Stimulated activated CD4-positive, alpha-beta T cell treated with anti-CD3 and anti-CD28 coated beads, Interleukin-4, amount 100 ng/mL, for 48 hours (primary cell): ENCODE results near the gene JAK1.

Source experiments
- DNase-seq, 2 donors: peaks; one replicate each; pipeline ENCODE4 v3.0.0-alpha.2; 2020; ENCODE audit warnings: low read depth in 2 of 2

Gene JAK1

GRCh38 chr1:64892576-64893573 is 73.5 kb downstream of the JAK1 start:
- DNase-seq = no peak

GRCh38 chr1:64891448-64891825 is 74.9 kb downstream of the JAK1 start:
- no peak for DNase-seq

- no peak for DNase-seq
Measured at GRCh38 chr1:64890699-64891447, 75.5 kb downstream of the JAK1 start.

- DNase-seq = no peak
Measured at GRCh38 chr1:64887689-64888217, 78.6 kb downstream of the JAK1 start.

- DNase-seq = no peak
Measured at GRCh38 chr1:64886877-64887276, 79.5 kb downstream of the JAK1 start.

- DNase-seq = no peak
Measured at GRCh38 chr1:64885648-64886047, 80.7 kb downstream of the JAK1 start.

- no peak for DNase-seq
Measured at GRCh38 chr1:64884261-64885040, 81.9 kb downstream of the JAK1 start.

- DNase-seq = no peak
Measured at GRCh38 chr1:64882574-64883255, 83.6 kb downstream of the JAK1 start.

GRCh38 chr1:64881281-64881680 is 85.1 kb downstream of the JAK1 start:
- no peak for DNase-seq

GRCh38 chr1:64880449-64880848 is 85.9 kb downstream of the JAK1 start:
- DNase-seq = no peak

GRCh38 chr1:64878931-64879611 is 87.3 kb downstream of the JAK1 start:
- no peak for DNase-seq

GRCh38 chr1:64878090-64878489 is 88.3 kb downstream of the JAK1 start:
- DNase-seq = no peak

GRCh38 chr1:64877598-64877997 is 88.8 kb downstream of the JAK1 start:
- DNase-seq = no peak

- DNase-seq = no peak
Measured at GRCh38 chr1:64877151-64877550, 89.2 kb downstream of the JAK1 start.

- DNase-seq = no peak
Measured at GRCh38 chr1:64875606-64876005, 90.7 kb downstream of the JAK1 start.

GRCh38 chr1:64875101-64875500 is 91.2 kb downstream of the JAK1 start:
- no peak for DNase-seq

- no peak for DNase-seq
Measured at GRCh38 chr1:64874666-64875065, 91.7 kb downstream of the JAK1 start.

GRCh38 chr1:64873576-64873975 is 92.8 kb downstream of the JAK1 start:
- DNase-seq = no peak

GRCh38 chr1:64872067-64872466 is 94.3 kb downstream of the JAK1 start:
- DNase-seq = no peak

GRCh38 chr1:64871256-64871655 is 95.1 kb downstream of the JAK1 start:
- no peak for DNase-seq

GRCh38 chr1:64867266-64867665 is 99.1 kb downstream of the JAK1 start:
- no peak for DNase-seq
